NCI-H128 (cell line): ENCODE measurements around the gene CHADL.
"Not testable (repeated sequence)": the region's sequence is repeated elsewhere in the genome, so short reads cannot be mapped to it uniquely, and the experiment has no call there.

Source experiments
- DNase-seq: peaks from one replicate; lab custom pipeline; 2025; ENCODE audit not compliant: unreplicated experiment; lab: John Stamatoyannopoulos, UW

Gene CHADL

DNA sequence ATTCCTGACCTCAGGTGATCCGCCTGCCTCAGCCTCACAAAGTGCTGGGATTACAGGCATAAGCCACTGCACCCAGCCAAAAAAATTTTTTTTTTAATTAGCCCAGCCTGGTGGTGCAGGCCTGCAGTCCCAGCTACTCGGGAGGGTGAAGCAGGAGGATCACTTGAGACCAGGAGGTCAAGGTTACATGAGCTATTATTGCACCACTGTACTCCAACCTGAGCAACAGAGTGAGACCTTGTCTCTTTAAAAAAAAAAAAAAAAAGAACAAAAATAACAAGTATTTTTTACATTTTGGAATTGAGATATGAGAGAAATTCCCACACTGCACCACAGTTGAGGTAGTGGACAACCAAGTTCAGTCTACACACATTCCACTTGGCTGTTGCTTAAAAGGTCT is 49.3 kb downstream of the CHADL start:
- no peak for DNase-seq

- no peak for DNase-seq
Measured at GRCh38 chr22:41184679-41185078, 56.1 kb downstream of the CHADL start.

DNA sequence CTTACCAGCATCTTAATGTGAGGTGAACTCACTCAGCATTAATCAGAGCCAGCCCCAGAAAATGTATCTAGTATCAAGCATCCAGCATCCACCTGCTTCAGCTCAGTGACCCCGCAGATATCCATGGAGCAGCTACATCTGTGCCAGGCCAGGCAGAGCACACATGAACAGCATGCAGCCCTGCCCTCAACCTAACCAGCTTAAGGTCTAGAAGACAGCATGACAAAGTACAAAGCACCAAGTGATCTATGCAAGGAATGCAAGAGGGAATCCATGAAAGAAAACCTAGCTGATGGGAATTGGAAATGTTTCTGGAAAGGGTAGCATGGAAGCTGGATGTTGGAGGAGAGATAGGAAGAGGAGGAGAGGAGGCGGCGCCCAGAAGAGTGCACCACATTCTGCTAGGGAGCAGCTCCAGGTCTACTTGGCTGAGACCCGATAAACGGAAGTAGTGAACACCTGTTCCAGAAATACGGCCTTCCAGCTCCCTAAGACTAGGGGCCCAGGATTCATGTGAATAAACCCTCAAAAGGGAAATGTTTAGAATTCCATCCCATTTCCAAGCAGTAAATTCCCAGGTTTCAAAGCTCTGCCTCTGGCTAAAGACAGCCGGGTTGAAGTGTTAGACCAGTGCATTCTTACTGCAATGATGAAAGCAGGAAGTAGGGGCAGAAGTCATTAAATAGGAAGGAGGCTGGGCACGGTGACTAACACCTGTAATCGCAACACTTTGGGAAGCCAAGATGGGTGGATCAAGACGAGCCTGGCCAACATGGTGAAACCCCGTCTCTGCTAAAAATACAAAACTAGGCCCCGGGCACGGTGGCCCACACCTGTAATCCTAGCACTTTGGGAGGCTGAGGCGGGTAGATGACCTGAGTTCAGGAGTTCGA is 59.1 kb downstream of the CHADL start:
- no peak for DNase-seq

- DNase-seq = no peak
Measured at GRCh38 chr22:41180926-41181325, 59.8 kb downstream of the CHADL start.

GRCh38 chr22:41180362-41180761 is 60.4 kb downstream of the CHADL start:
- not testable (repeated sequence) for DNase-seq
